GM20000 (cell line): Measurements from ENCODE around the gene ADGRV1.
"Not testable (repeated sequence)": the region's sequence is repeated elsewhere in the genome, so short reads cannot be mapped to it uniquely, and the experiment has no call there.

Source experiments
- DNase-seq: peaks from one replicate; pipeline ENCODE4 v3.0.0; 2012; ENCODE audit warnings: low spot score
- CTCF ChIP-seq: IDR thresholded peaks from 2 replicates; pipeline ENCODE4 v1.5.1; 2012; ENCODE audit warnings: mild to moderate bottlenecking, control low read depth; ENCODE audit errors: extremely low read depth, missing control alignments

The ADGRV1 gene

GRCh38 chr5:91061094-91061493, 502.5 kb downstream of the ADGRV1 start:
- no peak for DNase-seq
- TF ChIP-seq CTCF: no peak

- DNase-seq: no peak
- TF ChIP-seq CTCF: no peak
These were observed 503.5 kb downstream of the ADGRV1 start for GRCh38 chr5:91061946-91062562.

GRCh38 chr5:91063098-91063690, 504.6 kb downstream of the ADGRV1 start:
- not testable (repeated sequence) for DNase-seq

GRCh38 chr5:91065496-91065895, 506.9 kb downstream of the ADGRV1 start:
- DNase-seq: no peak
- no peak for TF ChIP-seq CTCF

GRCh38 chr5:91069364-91069763, 510.8 kb downstream of the ADGRV1 start:
- no peak for TF ChIP-seq CTCF
- no peak for DNase-seq

GRCh38 chr5:91070761-91071550, 512.4 kb downstream of the ADGRV1 start:
- TF ChIP-seq CTCF: no peak
- no peak for DNase-seq

GRCh38 chr5:91072881-91073280, 514.3 kb downstream of the ADGRV1 start:
- no peak for TF ChIP-seq CTCF
- no peak for DNase-seq
